NB4 (cell line): ENCODE results near the gene EIF2S2.

ENCODE experiments used
- DNase-seq: peaks from one replicate; pipeline ENCODE4 v3.0.0; 2010; ENCODE audit warnings: low read depth
- H3K4me3 ChIP-seq: one replicate; pipeline ENCODE4 v1.5.1; 2011; ENCODE audit warnings: mild to moderate bottlenecking, low read depth, low read length, moderate library complexity
- CTCF ChIP-seq: IDR thresholded peaks from one replicate; pipeline ENCODE4 v1.5.1; 2012; ENCODE audit warnings: low read depth, low read length
- MAX ChIP-seq: IDR thresholded peaks from 2 replicates; pipeline ENCODE4 v1.6.1; 2011; ENCODE audit warnings: low read depth, low read length
- MYC ChIP-seq: IDR thresholded peaks from 2 replicates; pipeline ENCODE4 v1.6.1; 2011; ENCODE audit warnings: low read depth, low read length
- POLR2A ChIP-seq: IDR thresholded peaks from 2 replicates; pipeline ENCODE4 v1.6.1; 2011; ENCODE audit warnings: mild to moderate bottlenecking; ENCODE audit not compliant: insufficient read length; ENCODE audit errors: extremely low read depth

Gene EIF2S2

GRCh38 chr20:34085544-34086040 lies 26.5 kb downstream of the EIF2S2 start:
- TF ChIP-seq MAX (no peak), POLR2A (no peak), CTCF (no peak), MYC (no peak)
- H3K4me3 ChIP-seq, result no peak overlapping the region
- no peak for DNase-seq

GRCh38 chr20:34084227-34084923 lies 27.7 kb downstream of the EIF2S2 start:
- no peak for DNase-seq
- H3K4me3 ChIP-seq, result no peak overlapping the region
- no peak for TF ChIP-seq POLR2A
- peak; percentile 75 for TF ChIP-seq MAX
- TF ChIP-seq CTCF, result no peak
- TF ChIP-seq MYC, result no peak

GRCh38 chr20:34083781-34084180 lies 28.3 kb downstream of the EIF2S2 start:
- no peak for TF ChIP-seq MAX
- no peak for TF ChIP-seq CTCF
- TF ChIP-seq MYC, result no peak
- no peak for TF ChIP-seq POLR2A
- DNase-seq, result no peak
- no peak overlapping the region for H3K4me3 ChIP-seq

GRCh38 chr20:34083137-34083536 lies 28.9 kb downstream of the EIF2S2 start:
- no peak overlapping the region for H3K4me3 ChIP-seq
- TF ChIP-seq MAX (0 out of 2 replicates have a peak, but pooled peaks have one; percentile 2), POLR2A (no peak), MYC (no peak)
- no peak for DNase-seq

- no peak for DNase-seq
- TF ChIP-seq MYC (no peak), CTCF (no peak), MAX (no peak), POLR2A (no peak)
- no peak overlapping the region for H3K4me3 ChIP-seq
These were observed 29.7 kb downstream of the EIF2S2 start for GRCh38 chr20:34082232-34082887.

- no peak for TF ChIP-seq POLR2A
- TF ChIP-seq MAX, result no peak
- TF ChIP-seq CTCF, result no peak
- no peak for TF ChIP-seq MYC
- no peak for DNase-seq
- no peak overlapping the region for H3K4me3 ChIP-seq
These were observed 32.2 kb downstream of the EIF2S2 start for GRCh38 chr20:34079818-34080217.
